Measurements from ENCODE around the gene SLC8B1.

GRCh38 chr12:113297621-113298471 lies 37.1 kb downstream of the SLC8B1 start:
- TF ChIP-seq CTCF (IDR thresholded peaks at IDR 0.05; ENCODE audit: low read length) (no peak), EZH2 (IDR thresholded peaks at IDR 0.05; ENCODE audit: borderline replicate concordance, low read length) (no peak)
